K562 (cell line): ENCODE measurements around the gene QKI.

Source experiments
- CTCF ChIP-seq, 3 experiments: IDR thresholded peaks in 2 of 3; conservative IDR thresholded peaks in 1 of 3; 2 replicates each; pipeline ENCODE4 v1.5.1; 2011 to 2012; ENCODE audit warnings: low read length in 3 of 3, mild to moderate bottlenecking in 3 of 3, control low read depth in 2 of 3, improper control_type of control experiment in 1 of 3, inconsistent platforms in 1 of 3, low read depth in 1 of 3, mixed read lengths in 1 of 3, moderate library complexity in 1 of 3; ENCODE audit not compliant: insufficient read depth in 2 of 3
- DACH1 ChIP-seq: fragments of 450-650 bp; IDR thresholded peaks from 2 replicates; pipeline ENCODE4 v1.6.1; 2018; ENCODE audit not compliant: partially characterized antibody
- EZH2 ChIP-seq: IDR thresholded peaks from 2 replicates; pipeline ENCODE4 v1.6.1; 2012; ENCODE audit warnings: low read depth, mild to moderate bottlenecking, inconsistent platforms, low read length, borderline replicate concordance
- JUND ChIP-seq, 2 experiments: IDR thresholded peaks; 2 replicates in 1 of 2; 3 replicates in 1 of 2; pipeline ENCODE4 v1.6.1; 2011; ENCODE audit warnings: borderline replicate concordance in 2 of 2, low read depth in 2 of 2, low read length in 2 of 2, improper control_type of control experiment in 1 of 2, missing biosample characterization in 1 of 2, missing genetic modification characterization in 1 of 2, missing genetic modification reagents in 1 of 2
- KDM2B ChIP-seq: fragments of 250-450 bp; sonication (Bioruptor Pico); IDR thresholded peaks from 2 replicates; pipeline ENCODE4 v1.8.0; 2021; ENCODE audit warnings: mild to moderate bottlenecking, moderate library complexity
- NFIX ChIP-seq: fragments of 250-450 bp; sonication (Bioruptor Pico); IDR thresholded peaks from 2 replicates; pipeline ENCODE4 v1.4.0; 2020; ENCODE audit warnings: low read depth, mild to moderate bottlenecking, moderate library complexity
- SREBF1 ChIP-seq: fragments of 150-350 bp; IDR thresholded peaks from 2 replicates; pipeline ENCODE4 v1.6.1; 2014; ENCODE audit warnings: antibody characterized with exemption, low read depth, low read length, borderline replicate concordance
- SREBF2 ChIP-seq: sonication (generic); formaldehyde crosslinking; IDR thresholded peaks from 2 replicates; pipeline ENCODE4 v1.4.0; 2020; ENCODE audit warnings: mild to moderate bottlenecking, missing genetic modification reagents
- TAF1 ChIP-seq: IDR thresholded peaks from 2 replicates; pipeline ENCODE4 v1.6.1; 2011; ENCODE audit warnings: mild to moderate bottlenecking, low read length, moderate library complexity; ENCODE audit not compliant: insufficient read depth, control insufficient read depth, severe bottlenecking; ENCODE audit errors: extremely low read depth
- U2AF2 ChIP-seq: fragments of 200-400 bp; formaldehyde crosslinking; optimal IDR thresholded peaks from 2 replicates; pipeline ENCODE3; 2017; ENCODE audit warnings: low read depth, mild to moderate bottlenecking, low read length
- ZBTB26 ChIP-seq: fragments of 450-650 bp; formaldehyde crosslinking; IDR thresholded peaks from 2 replicates; pipeline ENCODE4 v1.4.0; 2022; ENCODE audit warnings: missing genetic modification characterization
- ZBTB8A ChIP-seq: fragments of 450-650 bp; IDR thresholded peaks from 2 replicates; pipeline ENCODE4 v1.6.1; 2018; ENCODE audit warnings: mild to moderate bottlenecking, moderate library complexity; ENCODE audit not compliant: partially characterized antibody
- ZNF175 ChIP-seq: fragments of 200-800 bp; sonication (Bioruptor generic); IDR thresholded peaks from 2 replicates; pipeline ENCODE4 v1.6.1; 2016; ENCODE audit warnings: low read depth, mild to moderate bottlenecking, missing genetic modification characterization, missing compliant biosample characterization
- ZNF311 ChIP-seq: fragments of 250-450 bp; sonication (Bioruptor Pico); IDR thresholded peaks from 2 replicates; pipeline ENCODE4 v1.4.0; 2020; ENCODE audit warnings: mild to moderate bottlenecking, moderate library complexity

GRCh38 chr6:163579111-163579879, 164.8 kb downstream of the QKI start:
- TF ChIP-seq U2AF2: no peak
- no peak for TF ChIP-seq SREBF1
- no peak for TF ChIP-seq ZBTB26 (CRISPR knock-in tag)
- TF ChIP-seq SREBF2 (CRISPR knock-in tag): no peak
- TF ChIP-seq ZNF311: no peak
- no peak for TF ChIP-seq ZNF175 (CRISPR knock-in tag)
- TF ChIP-seq CTCF (IDR thresholded peaks at IDR 0.05 in 2 of 3, conservative IDR thresholded peaks at IDR 0.05 in 1 of 3; ENCODE audit: insufficient read depth in 2 of 3, low read depth in 1 of 3, low read length in 3 of 3): no peak
- TF ChIP-seq DACH1: no peak
- no peak for TF ChIP-seq EZH2
- no peak for TF ChIP-seq ZBTB8A
- no peak for TF ChIP-seq NFIX (CRISPR knock-in tag)
- no peak for TF ChIP-seq TAF1
- TF ChIP-seq KDM2B (CRISPR knock-in tag): no peak
- TF ChIP-seq JUND (IDR thresholded peaks at IDR 0.05; ENCODE audit: borderline replicate concordance, low read depth, low read length): no peak
- TF ChIP-seq JUND (tag; IDR thresholded peaks at IDR 0.05; ENCODE audit: borderline replicate concordance, low read depth, low read length): no peak
